ENCODE results near the gene IMMP2L.

GRCh38 chr7:111232249-111233084 is 329.8 kb downstream of the IMMP2L start:
- TF ChIP-seq CTCF (IDR thresholded peaks at IDR 0.05 in 4 of 5, conservative IDR thresholded peaks at IDR 0.05 in 1 of 5) (no peak), POLR2A (IDR thresholded peaks at IDR 0.05) (no peak)

All from gastrocnemius medialis (tissue), 4 donors.